GM12878 (cell line): ENCODE results near the gene DSG2. TPM values are rescaled to one million over a fixed set of nuclear protein-coding genes. Genes with fewer than 3 reads are reported as not detected.

Source experiments
- ATAC-seq: fragments of 200-7000 bp; cut with Tn5 transposase; 3 replicates; pipeline ENCODE4 v1.9.1; 2020; ENCODE audit warnings: mild to moderate bottlenecking, moderate library complexity
- BruUV-seq: library from RNA; stranded (reverse); fragments of 400-500 nt; replicated peaks from 2 replicates; lab custom pipeline; 2021; lab: Mats Ljungman, UMichigan
- CTCF ChIA-PET: fragments of 300-600 bp; sonication (Branson Sonifier 250); formaldehyde crosslinking; extraction: SDS; loops from one replicate; lab custom pipeline; 2021; ENCODE audit warnings: inconsistent platforms; lab: Yijun Ruan, JAX
- POLR2A ChIA-PET: fragments of 350-600 bp; formaldehyde crosslinking; extraction: SDS; loops from one replicate; lab custom pipeline; 2021; ENCODE audit warnings: inconsistent platforms; lab: Charles Lee
- RAD21 ChIA-PET: fragments of 300-600 bp; sonication (Branson Sonifier 250); formaldehyde crosslinking; loops from one replicate; lab custom pipeline; 2023; ENCODE audit warnings: antibody characterized with exemption; ENCODE audit not compliant: unreplicated experiment; lab: Charles Lee
- SMC1A ChIA-PET: fragments of 300-600 bp; sonication (Branson Sonifier 250); formaldehyde crosslinking; loops from one replicate; lab custom pipeline; 2023; ENCODE audit not compliant: unreplicated experiment, uncharacterized antibody; lab: Charles Lee
- DNase-seq: peaks from one replicate; pipeline ENCODE4 v3.0.0-alpha.2; 2011; ENCODE audit warnings: low read depth, low spot score
- FAIRE-seq: peaks from 3 replicates; lab custom pipeline; 2011; peaks lifted over from hg19 to GRCh38; lab: Jason Lieb, UNC
- H2AFZ ChIP-seq: 2 replicates; pipeline ENCODE4 v1.6.0; 2011; ENCODE audit warnings: low read depth, low read length, control low read depth; ENCODE audit not compliant: control insufficient read depth
- H3K27ac ChIP-seq: 2 replicates; pipeline ENCODE4 v1.5.1; 2011; ENCODE audit warnings: control low read depth; ENCODE audit not compliant: control insufficient read depth, insufficient read depth
- H3K27me3 ChIP-seq, 2 experiments: replicated peaks in 1 of 2; 2 replicates each; pipeline versions ENCODE4 v1.6.0 to v1.6.1; 2011; ENCODE audit warnings: low read length in 1 of 2; ENCODE audit not compliant: control insufficient read depth in 2 of 2, insufficient read depth in 2 of 2
- H3K36me3 ChIP-seq, 2 experiments: 2 replicates each; pipeline ENCODE4 v1.5.1; 2011; ENCODE audit warnings: low read length in 1 of 2; ENCODE audit not compliant: control insufficient read depth in 2 of 2, insufficient read depth in 2 of 2
- H3K4me1 ChIP-seq: 2 replicates; pipeline ENCODE4 v1.6.1; 2011; ENCODE audit warnings: mild to moderate bottlenecking, low read length, moderate library complexity, mixed read lengths; ENCODE audit not compliant: control insufficient read depth, insufficient read depth
- H3K4me2 ChIP-seq: 2 replicates; pipeline ENCODE4 v1.6.0; 2011; ENCODE audit warnings: control low read depth; ENCODE audit not compliant: control insufficient read depth, insufficient read depth
- H3K4me3 ChIP-seq: fragments of 200-600 bp; sonication (generic); 2 replicates; pipeline ENCODE4 v1.5.1; 2016
- H3K79me2 ChIP-seq: 2 replicates; pipeline ENCODE4 v1.6.0; 2011; ENCODE audit warnings: low read length; ENCODE audit not compliant: control insufficient read depth, insufficient read depth
- H3K9ac ChIP-seq: 2 replicates; pipeline ENCODE4 v1.8.0; 2011; ENCODE audit warnings: low read length, control low read depth, mixed read lengths; ENCODE audit not compliant: control insufficient read depth, insufficient read depth
- H3K9me3 ChIP-seq: replicated peaks from 3 replicates; pipeline ENCODE4 v1.5.1; 2011; ENCODE audit warnings: mild to moderate bottlenecking, low read length; ENCODE audit not compliant: control insufficient read depth, insufficient read depth
- H4K20me1 ChIP-seq: 2 replicates; pipeline ENCODE4 v1.6.0; 2011; ENCODE audit not compliant: control insufficient read depth, insufficient read depth
- BACH1 ChIP-seq: fragments of 450-650 bp; IDR thresholded peaks from 2 replicates; pipeline ENCODE4 v1.6.1; 2017; ENCODE audit warnings: mild to moderate bottlenecking, borderline replicate concordance
- GABPA ChIP-seq: IDR thresholded peaks from 2 replicates; pipeline ENCODE4 v1.6.1; 2014; ENCODE audit warnings: antibody characterized with exemption, low read depth, mild to moderate bottlenecking, inconsistent platforms
- IRF4 ChIP-seq: IDR thresholded peaks from 2 replicates; pipeline ENCODE4 v1.6.1; 2011; ENCODE audit warnings: low read depth, low read length
- LARP7 ChIP-seq: fragments of 450-650 bp; IDR thresholded peaks from 2 replicates; pipeline ENCODE4 v1.6.1; 2017; ENCODE audit warnings: mild to moderate bottlenecking
- NFYB ChIP-seq: IDR thresholded peaks from 2 replicates; pipeline ENCODE4 v1.6.1; 2011; ENCODE audit warnings: low read depth, mild to moderate bottlenecking, low read length, improper control_type of control experiment, moderate library complexity; ENCODE audit not compliant: insufficient read depth
- REST ChIP-seq: IDR thresholded peaks from 2 replicates; pipeline ENCODE4 v1.6.1; 2012; ENCODE audit warnings: mild to moderate bottlenecking, low read depth, low read length
- YY1 ChIP-seq: IDR thresholded peaks from 2 replicates; pipeline ENCODE4 v1.6.1; 2011; ENCODE audit warnings: low read depth, mild to moderate bottlenecking, low read length
- WGBS: methylation state at CpG from one replicate; pipeline ENCODE4 v1.1.6; 2016; ENCODE audit warnings: low lambda C conversion rate; ENCODE audit not compliant: insufficient replicate concordance, insufficient coverage; ENCODE audit errors: missing lambda C conversion rate; 5-methylcytosine and 5-hydroxymethylcytosine counted together
- in situ Hi-C: fragments of 300-500 bp; cut with MboI; formaldehyde crosslinking; loops from 9 replicates; pipeline ENCODE4 v1.14.3; 2018; ENCODE audit warnings: mixed read lengths
- intact Hi-C: fragments of 100-400 bp; cut with micrococcal nuclease; formaldehyde crosslinking; loops from one replicate; pipeline ENCODE4 v1.14.2; 2022; ENCODE audit not compliant: unreplicated experiment
- polyA plus RNA-seq, 11 experiments: library from polyadenylated mRNA; depleted of rRNA in 4 of 11; unstranded in 6 of 11; stranded (reverse) in 5 of 11; fragments of >200 nt; fragmentation: Nextera tagmentation in 4 of 11; fragmentation: Illumina TruSeq in 1 of 11; extraction: Ambion mirVana in 4 of 11; extraction: Trizol in 1 of 11; gene quantifications; 1 replicate in 1 of 11; 2 replicates in 10 of 11; pipeline versions ENCODE4 v1.2.1 to v1.2.3, GENCODE V29; 2011 to 2016; ENCODE audit warnings: inconsistent platforms in 2 of 11, missing spikeins in 2 of 11, low read depth in 1 of 11
- total RNA-seq, 4 experiments: library from RNA; depleted of rRNA in 3 of 4; stranded (reverse); fragments of >200 nt in 3 of 4; fragmentation: Illumina TruSeq in 1 of 4; extraction: Trizol in 1 of 4; gene quantifications; 2 replicates each; pipeline versions ENCODE4 v1.2.1 to v1.2.3, GENCODE V29; 2013 to 2021

The DSG2 gene
- total and polyA plus RNA-seq, 10 of the 15 experiments (the other 5 are each of a cell fraction or from before 2014, with no cell fraction given) = 11.7 to 46.2 (median 28.0) TPM

GRCh38 chr18:31579375-31579774 lies 81.4 kb downstream of the DSG2 start:
- Histone ChIP-seq H4K20me1 (no peaks in the 10 kb centered on the region), H3K79me2 (no peaks in the 10 kb centered on the region), H3K4me1 (peaks cover 6% of the 10 kb centered on the region), H3K9me3 (no peaks in the 10 kb centered on the region), H3K36me3 (no peaks in the 10 kb centered on the region), H3K27ac (no peak overlapping the region), H3K4me3 (no peak overlapping the region), H2AFZ (no peak overlapping the region), H3K9ac (no peak overlapping the region), H3K4me2 (no peak overlapping the region), H3K27me3 (no peaks in the 10 kb centered on the region)
- BruUV-seq = no TSS peak
- DNase-seq (no peak), ATAC-seq (no peak), FAIRE-seq (no peak)
- intact Hi-C loops = no loop called here
- 95% methylated on average over 2 of the region's 2 CpGs for WGBS
- CTCF ChIA-PET = no interaction called here
- no peak for TF ChIP-seq YY1
- TF ChIP-seq GABPA = no peak
- no peak for TF ChIP-seq IRF4
- TF ChIP-seq REST = no peak
- no peak for TF ChIP-seq NFYB
- no peak for TF ChIP-seq LARP7
- TF ChIP-seq BACH1 = no peak
- RAD21 ChIA-PET = interaction anchor here (1.4 kb wide), 1 partner anchor 143 kb away, joined by 3 read pairs; no protein-coding TSS in a partner anchor
- POLR2A ChIA-PET = no interaction called here
- in situ Hi-C loops = no loop called here
- SMC1A ChIA-PET = interaction anchor here (0.8 to 1.8 kb wide), 3 partner anchors 9 to 104 kb away, joined by 3 to 6 read pairs (median 3); no protein-coding TSS in a partner anchor
